ENCODE data around the gene WDR27. TPM values are rescaled to one million over a fixed set of nuclear protein-coding genes. Genes with fewer than 3 reads are reported as not detected.

The WDR27 gene
- total RNA-seq (10 to 100 TPM in 7 of 9 donors, 1 to 10 TPM in 2; 9.5 to 66.7 (median 27.1) TPM), polyA plus RNA-seq (10 to 100 TPM in 2 of 3 donors, 1 to 10 TPM in 1; 6.0 to 56.8 (median 46.6) TPM)
- long read RNA-seq, donor 1, partial matches to known transcripts = 0 of 1 reads
- long read RNA-seq, donor 1, other reads (novel, unspliced or antisense) = 0 of 1 reads
- long read RNA-seq, donor 2, partial matches to known transcripts = 0 of 2 reads
- long read RNA-seq, donor 2, other reads (novel, unspliced or antisense) = 0 of 2 reads
- long read RNA-seq, donor 3, partial matches to known transcripts = 0 of 1 reads
- long read RNA-seq, donor 3, other reads (novel, unspliced or antisense) = 0 of 1 reads
- long read RNA-seq, donor 4 = 0 reads
- long read RNA-seq, donor 5, partial matches to known transcripts = 0 of 6 reads
- long read RNA-seq, donor 5, other reads (novel, unspliced or antisense) = 6 of 6 reads
- long read RNA-seq, donor 6 = 0 reads
- long read RNA-seq, donor 7 = 0 reads
- long read RNA-seq, donor 8, partial matches to known transcripts = 5 of 7 reads
- long read RNA-seq, donor 8, other reads (novel, unspliced or antisense) = 0 of 7 reads
- long read RNA-seq, donor 9 = 0 reads
- long read RNA-seq, donor 10, partial matches to known transcripts = 0 of 2 reads
- long read RNA-seq, donor 10, other reads (novel, unspliced or antisense) = 0 of 2 reads

DNA sequence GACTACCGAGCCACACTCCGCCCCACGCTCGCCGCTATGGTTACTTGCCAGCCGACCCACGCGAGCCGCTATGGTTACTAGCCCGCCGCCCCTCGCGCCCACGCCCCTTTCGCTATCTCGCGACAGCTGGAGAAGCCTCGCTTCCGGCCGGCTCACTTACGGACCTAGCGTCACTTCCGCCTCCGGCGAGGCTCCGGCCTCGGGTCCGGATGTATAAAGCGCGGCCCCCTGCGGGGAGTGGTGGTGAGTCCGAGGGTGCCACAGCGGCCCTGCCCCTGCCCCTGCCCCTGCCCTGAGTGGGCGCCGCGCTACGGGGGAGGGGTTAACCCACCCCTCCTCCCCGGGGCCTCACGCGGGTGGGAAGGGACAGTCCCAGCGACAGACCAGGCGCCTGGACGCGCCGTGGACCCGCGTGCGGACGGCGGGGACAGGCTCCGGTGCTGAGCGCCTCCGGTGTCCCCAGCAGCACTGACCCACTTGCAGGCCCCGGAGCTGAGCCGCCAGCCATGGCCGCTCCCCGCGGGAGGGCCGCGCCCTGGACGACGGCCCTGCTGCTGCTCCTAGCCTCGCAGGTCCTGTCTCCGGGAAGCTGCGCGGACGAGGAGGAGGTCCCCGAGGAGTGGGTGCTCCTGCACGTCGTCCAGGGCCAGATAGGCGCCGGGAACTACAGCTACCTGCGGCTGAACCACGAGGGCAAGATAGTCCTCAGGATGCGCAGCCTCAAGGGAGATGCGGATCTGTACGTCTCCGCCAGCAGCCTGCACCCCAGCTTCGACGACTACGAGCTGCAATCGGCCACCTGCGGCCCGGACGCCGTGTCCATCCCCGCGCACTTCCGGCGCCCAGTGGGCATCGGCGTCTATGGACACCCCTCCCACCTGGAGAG lies at the start of gene WDR27, which contains the start of gene C6orf120:
Gene WDR27 (minus strand): TSS at position 76 of the 886 bp plus-strand sequence. CDS start 13,024 bp downstream, outside the sequence.
Gene C6orf120 (plus strand): TSS at position 173 of the 886 bp plus-strand sequence. CDS start 334 bp downstream, at position 507.
- TF ChIP-seq POLR2A (IDR thresholded peaks at IDR 0.05) = peak; percentile 89 to 95
- TF ChIP-seq, protein P1, sequence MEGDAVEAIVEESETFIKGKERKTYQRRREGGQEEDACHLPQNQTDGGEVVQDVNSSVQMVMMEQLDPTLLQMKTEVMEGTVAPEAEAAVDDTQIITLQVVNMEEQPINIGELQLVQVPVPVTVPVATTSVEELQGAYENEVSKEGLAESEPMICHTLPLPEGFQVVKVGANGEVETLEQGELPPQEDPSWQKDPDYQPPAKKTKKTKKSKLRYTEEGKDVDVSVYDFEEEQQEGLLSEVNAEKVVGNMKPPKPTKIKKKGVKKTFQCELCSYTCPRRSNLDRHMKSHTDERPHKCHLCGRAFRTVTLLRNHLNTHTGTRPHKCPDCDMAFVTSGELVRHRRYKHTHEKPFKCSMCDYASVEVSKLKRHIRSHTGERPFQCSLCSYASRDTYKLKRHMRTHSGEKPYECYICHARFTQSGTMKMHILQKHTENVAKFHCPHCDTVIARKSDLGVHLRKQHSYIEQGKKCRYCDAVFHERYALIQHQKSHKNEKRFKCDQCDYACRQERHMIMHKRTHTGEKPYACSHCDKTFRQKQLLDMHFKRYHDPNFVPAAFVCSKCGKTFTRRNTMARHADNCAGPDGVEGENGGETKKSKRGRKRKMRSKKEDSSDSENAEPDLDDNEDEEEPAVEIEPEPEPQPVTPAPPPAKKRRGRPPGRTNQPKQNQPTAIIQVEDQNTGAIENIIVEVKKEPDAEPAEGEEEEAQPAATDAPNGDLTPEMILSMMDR (IDR thresholded peaks at IDR 0.05) = peak in 1 of 6 experiments; percentile 1
- Histone ChIP-seq H3K4me1 (replicated peaks in 1 of 2) (peaks cover 19 to 39% of the 10 kb centered on the region in 2 donors), H3K9me3 (replicated peaks in 1 of 3) (no peaks in the 10 kb centered on the region), H3K4me3 (peak within 1 kb of the TSS; percentile 44 to 89 (median 84)), H3K27ac (peak within 1 kb of the TSS; percentile 78 to 98 (median 88)), H3K36me3 (replicated peaks in 1 of 2) (peaks cover 0 to 3% of the 10 kb centered on the region in 2 donors), H3K27me3 (no peaks in the 10 kb centered on the region)
- 0 to 1% (median 0%) methylated on average over 7 to 92 of the region's 92 CpGs for WGBS, 4 donors
- intact Hi-C loops (cut with DNase I) = no loop called here
- DNase-seq = peak; percentile 97 to 98 (median 98)

- no peaks in the 10 kb centered on the region for H3K27me3 ChIP-seq
- TF ChIP-seq, protein P1 (IDR thresholded peaks at IDR 0.05) = no peak
- no peak for TF ChIP-seq POLR2A (IDR thresholded peaks at IDR 0.05)
- H3K4me3 ChIP-seq = no peak overlapping the region
- no peaks in the 10 kb centered on the region for H3K9me3 ChIP-seq (replicated peaks in 1 of 3)
- H3K36me3 ChIP-seq (replicated peaks in 1 of 2) = no peaks in the 10 kb centered on the region
- H3K4me1 ChIP-seq (replicated peaks in 1 of 2) = peaks cover 5 to 15% of the 10 kb centered on the region in 2 donors
- H3K27ac ChIP-seq = no peak overlapping the region
- intact Hi-C loops (cut with DNase I) = no loop called here
- DNase-seq = no peak
- WGBS, 4 donors = 91 to 100% (median 96%) methylated on average over 1 of the region's 1 CpG
Observed at GRCh38 chr6:169746556-169746955, 44.7 kb upstream of the WDR27 start.

GRCh38 chr6:169745405-169745804 lies 43.6 kb upstream of the WDR27 start:
- DNase-seq = no peak
- H3K27ac ChIP-seq = no peak overlapping the region
- WGBS, 4 donors = 84 to 87% (median 85%) methylated on average over 3 of the region's 3 CpGs
- H3K9me3 ChIP-seq (replicated peaks in 1 of 3) = no peaks in the 10 kb centered on the region
- no peak overlapping the region for H3K4me3 ChIP-seq
- no peaks in the 10 kb centered on the region for H3K36me3 ChIP-seq (replicated peaks in 1 of 2)
- TF ChIP-seq, protein P1 (IDR thresholded peaks at IDR 0.05) = no peak
- no peak for TF ChIP-seq POLR2A (IDR thresholded peaks at IDR 0.05)
- intact Hi-C loops (cut with DNase I) = no loop called here
- H3K4me1 ChIP-seq (replicated peaks in 1 of 2) = peaks cover under 1 to 9% of the 10 kb centered on the region in 2 donors
- H3K27me3 ChIP-seq = no peaks in the 10 kb centered on the region
